GM21717 (cell line): ENCODE data around the gene KIFBP.

ENCODE experiments used
- ATAC-seq: cut with Tn5 transposase; IDR thresholded peaks from one replicate; pipeline ENCODE4 v1.9.1; 2021; ENCODE audit warnings: mild to moderate bottlenecking, moderate library complexity; ENCODE audit not compliant: unreplicated experiment

Gene KIFBP

GRCh38 chr10:69047111-69047832 lies 58.7 kb downstream of the KIFBP start:
- no peak for ATAC-seq

GRCh38 chr10:69048103-69048502 lies 59.5 kb downstream of the KIFBP start:
- no peak for ATAC-seq

- ATAC-seq = no peak
Observed at GRCh38 chr10:69049566-69049961, 61.0 kb downstream of the KIFBP start.

- ATAC-seq = no peak
Observed at GRCh38 chr10:69051303-69051702, 62.7 kb downstream of the KIFBP start.

- no peak for ATAC-seq
Observed at GRCh38 chr10:69051710-69052487, 63.3 kb downstream of the KIFBP start.

- no peak for ATAC-seq
Observed at GRCh38 chr10:69052736-69053135, 64.1 kb downstream of the KIFBP start.

GRCh38 chr10:69055241-69055640 lies 66.6 kb downstream of the KIFBP start:
- no peak for ATAC-seq

GRCh38 chr10:69056129-69056528 lies 67.5 kb downstream of the KIFBP start:
- ATAC-seq = no peak

GRCh38 chr10:69056536-69057260 lies 68.1 kb downstream of the KIFBP start:
- no peak for ATAC-seq

- no peak for ATAC-seq
Observed at GRCh38 chr10:69057261-69057950, 68.8 kb downstream of the KIFBP start.

- ATAC-seq = no peak
Observed at GRCh38 chr10:69057951-69058297, 69.3 kb downstream of the KIFBP start.

GRCh38 chr10:69060127-69060798 lies 71.7 kb downstream of the KIFBP start:
- no peak for ATAC-seq

- peak; percentile 42 for ATAC-seq
Observed at GRCh38 chr10:69061305-69062161, 72.9 kb downstream of the KIFBP start.

- no peak for ATAC-seq
Observed at GRCh38 chr10:69062901-69063300, 74.3 kb downstream of the KIFBP start.

- ATAC-seq = no peak
Observed at GRCh38 chr10:69064762-69065328, 76.2 kb downstream of the KIFBP start.

- ATAC-seq = peak; percentile 50
Observed at GRCh38 chr10:69065406-69066361, 77.1 kb downstream of the KIFBP start.
